Measurements from ENCODE around the gene COX6B2.

COX6B2 gene

DNA sequence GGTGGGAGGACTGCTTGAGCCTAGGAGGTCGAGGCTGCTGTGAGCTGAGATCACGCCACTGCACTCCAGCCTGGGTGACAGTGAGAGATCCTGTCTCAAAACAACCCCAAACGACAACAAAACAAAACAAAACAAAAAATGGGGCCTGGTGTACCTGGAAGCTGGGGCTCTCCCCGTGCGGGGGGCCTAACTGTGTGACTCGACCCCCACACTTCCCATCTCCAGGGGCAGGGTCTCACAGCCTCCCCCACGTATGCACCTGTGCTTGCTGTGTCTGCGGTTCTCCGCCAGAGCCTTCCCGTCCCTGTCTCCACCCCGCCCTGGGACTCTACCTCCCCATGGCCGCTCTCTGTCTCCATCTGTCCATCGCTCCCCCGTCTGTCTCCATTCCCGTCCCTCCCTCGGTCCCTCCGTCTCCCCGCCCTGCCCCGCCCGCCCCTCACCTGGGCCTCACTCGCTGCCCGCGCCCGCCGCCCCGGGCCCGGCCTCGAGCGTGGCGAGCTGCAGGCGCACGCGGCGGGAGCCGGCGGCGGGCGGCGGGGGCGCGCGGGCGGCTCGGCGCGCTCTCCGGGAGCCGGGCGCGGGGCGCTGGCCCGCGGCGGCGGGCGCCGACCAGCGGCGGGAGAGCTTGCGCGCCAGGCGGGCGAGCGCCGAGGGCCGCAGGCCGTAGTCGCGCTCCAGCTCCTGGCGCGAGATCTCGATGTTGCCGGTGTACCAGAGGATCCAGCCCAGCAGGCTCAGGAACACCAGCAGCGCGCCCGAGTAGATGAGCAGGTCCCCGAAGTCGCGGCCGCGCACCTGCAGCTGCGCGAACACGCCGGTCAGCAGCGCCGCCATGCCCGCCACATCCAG is 29.0 kb upstream of the COX6B2 start:
- DNase-seq = no peak

DNA sequence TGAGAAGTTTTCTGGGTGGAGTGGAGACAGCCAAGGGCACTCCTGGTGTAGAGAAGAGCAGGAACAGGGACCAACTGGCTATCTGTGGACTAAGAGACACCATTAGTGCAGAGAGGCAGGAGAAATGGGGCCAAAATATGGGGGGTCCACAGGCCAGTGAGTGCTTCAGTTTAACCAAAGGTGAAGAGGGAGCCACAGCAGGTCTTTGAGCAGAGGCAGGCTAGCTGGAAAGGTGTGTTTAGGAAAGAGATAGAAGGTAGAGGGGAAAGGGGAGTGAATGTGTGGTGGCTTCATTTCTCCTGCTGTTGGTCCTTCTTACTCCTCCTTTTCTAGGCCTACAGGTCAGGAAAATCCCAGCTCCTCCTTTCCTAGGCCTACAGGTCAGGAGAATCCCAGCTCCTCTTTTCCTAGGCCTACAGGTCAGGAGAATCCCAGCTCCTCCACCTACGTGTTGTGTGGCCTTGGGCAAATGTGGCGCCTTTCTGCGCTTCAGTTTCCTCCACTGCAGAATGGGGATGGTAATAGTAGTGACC is 28.1 kb upstream of the COX6B2 start:
- DNase-seq = no peak

DNA sequence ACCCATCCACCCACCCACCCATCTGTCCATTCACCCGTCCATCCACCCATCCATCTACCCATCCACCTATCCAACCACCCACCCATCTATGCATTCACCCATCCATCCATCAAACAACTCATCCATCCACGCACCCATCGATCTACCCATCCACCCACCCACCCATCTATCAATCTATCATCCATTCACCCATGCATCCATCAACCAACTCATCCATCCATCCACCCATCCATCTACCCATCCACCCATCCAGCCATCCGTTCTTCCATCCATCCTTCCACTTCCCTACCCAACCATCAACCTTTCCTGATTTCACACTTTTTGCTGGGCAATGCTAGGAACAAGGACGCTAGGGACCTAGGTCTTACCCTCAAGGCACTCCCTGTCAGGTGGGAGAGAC is 27.5 kb upstream of the COX6B2 start:
- DNase-seq = no peak

DNA sequence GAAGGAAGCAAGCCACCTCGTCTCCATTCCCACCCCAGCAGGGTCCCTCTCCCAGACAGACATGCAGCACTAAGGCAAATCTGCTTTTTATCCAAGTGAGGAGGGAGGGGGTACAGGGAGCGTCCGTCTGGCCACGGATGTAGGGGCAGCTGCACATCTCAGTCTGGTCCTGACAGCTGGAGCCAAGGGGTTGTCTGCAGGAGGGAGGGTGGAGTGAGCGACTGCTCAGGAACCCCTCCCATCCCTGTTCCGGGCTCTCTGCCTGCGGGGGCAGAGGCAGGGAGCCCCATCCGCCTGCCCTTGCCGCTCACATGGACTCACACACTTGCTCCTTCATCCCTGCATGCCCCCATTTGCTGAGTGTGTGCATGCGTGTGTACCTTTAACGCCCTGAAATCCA is 24.7 kb upstream of the COX6B2 start:
- DNase-seq = no peak

DNA sequence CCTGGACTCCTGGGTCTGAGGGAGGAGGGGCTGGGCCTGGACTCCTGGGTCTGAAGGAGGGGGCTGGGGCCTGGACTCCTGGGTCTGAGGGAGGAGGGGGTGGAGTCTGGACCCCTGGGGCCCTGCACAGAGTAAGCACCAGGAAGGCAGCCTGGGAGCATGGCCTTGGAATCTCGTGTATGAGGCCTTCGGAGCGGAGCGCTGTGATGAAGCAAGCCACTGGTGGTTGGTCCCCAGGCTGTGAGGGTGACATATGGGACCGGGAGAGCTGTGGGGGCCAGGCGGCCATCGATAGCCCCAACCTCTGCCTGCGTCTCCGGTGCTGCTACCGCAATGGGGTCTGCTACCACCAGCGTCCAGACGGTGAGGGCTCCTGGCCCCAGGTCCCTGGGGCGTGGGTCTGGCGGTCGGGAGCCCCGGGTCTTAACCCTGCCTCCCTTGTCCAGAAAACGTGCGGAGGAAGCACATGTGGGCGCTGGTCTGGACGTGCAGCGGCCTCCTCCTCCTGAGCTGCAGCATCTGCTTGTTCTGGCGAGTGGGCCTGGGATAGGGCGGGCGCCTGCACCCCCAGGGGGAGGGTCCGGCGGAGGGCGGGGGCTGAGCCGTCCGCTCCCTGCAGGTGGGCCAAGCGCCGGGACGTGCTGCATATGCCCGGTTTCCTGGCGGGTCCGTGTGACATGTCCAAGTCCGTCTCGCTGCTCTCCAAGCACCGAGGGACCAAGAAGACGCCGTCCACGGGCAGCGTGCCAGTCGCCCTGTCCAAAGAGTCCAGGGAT is 23.0 kb upstream of the COX6B2 start:
- DNase-seq = no peak

DNA sequence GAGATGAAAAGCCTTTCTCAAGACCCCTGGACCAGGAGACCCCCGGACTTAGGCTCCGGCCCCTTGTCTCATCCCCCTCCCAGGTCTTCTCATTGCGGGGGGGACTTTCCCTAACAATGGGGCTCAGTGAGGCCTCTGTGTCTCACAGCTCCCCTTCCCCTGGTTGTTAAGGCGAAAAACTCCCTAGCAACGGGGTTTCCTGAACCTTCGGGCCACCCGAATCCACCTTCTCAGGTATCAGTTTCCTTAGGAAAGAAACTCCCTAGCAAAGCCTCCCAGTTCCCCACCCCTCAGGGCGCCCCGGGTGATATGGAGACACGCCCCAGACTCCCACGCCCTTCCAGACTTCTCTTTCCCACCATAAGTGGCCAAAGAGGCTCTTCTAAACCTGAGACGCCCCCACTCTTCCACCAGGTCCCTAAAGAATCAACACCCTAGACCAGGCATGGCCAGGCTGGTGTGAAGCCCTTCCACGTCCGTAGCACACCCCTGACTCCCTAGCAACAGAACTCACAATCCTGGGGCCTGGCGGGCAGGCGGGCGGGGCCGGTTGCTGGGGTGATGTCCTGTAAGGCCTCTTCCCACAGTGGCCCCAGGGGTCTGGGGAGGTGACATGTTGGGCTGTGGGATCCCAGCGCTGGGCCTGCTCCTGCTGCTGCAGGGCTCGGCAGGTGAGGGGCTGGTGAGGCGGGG is 21.9 kb upstream of the COX6B2 start, which contains the start of gene TMEM190:
TMEM190 (plus strand) TSS at position 586 of the 693 bp plus-strand sequence; CDS start at position 614, 28 bp downstream.
- no peak for DNase-seq

DNA sequence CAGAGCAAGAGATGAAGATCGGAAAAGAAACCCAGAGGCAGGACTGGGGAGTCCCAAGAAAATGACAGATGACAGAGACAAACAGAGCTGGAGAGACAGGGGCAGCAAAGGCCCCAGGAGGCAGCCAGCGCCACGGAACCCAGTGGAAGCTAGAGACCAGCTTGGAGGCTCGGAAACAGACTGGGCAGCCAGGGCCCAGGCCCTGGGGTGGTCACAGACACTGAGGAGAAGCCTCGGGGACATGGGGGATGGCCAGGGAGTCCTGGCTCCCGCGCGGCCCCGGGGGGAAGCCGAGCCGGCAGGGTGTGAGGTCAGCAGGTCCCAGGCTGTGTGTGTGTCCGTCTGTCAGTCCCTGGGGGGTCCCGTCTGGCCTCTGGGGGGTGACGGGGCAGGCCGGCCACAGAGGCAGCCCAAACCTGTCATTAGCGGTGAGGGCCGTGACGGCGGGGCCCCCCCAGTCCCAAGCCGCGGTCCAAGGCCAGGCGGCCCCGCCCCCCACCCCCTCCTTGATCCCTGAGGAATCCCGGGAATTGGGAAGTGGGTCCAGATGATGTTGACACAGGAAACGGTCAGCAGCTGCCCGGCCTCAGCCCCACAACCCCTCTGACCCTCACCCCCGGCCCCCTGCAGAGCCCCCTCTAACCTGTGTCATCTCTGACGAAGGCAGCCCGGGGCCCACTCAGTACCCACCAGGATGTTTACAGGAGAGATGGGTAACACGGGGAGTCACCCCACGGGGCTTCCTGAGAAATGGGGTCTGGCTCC is 19.7 kb upstream of the COX6B2 start:
- DNase-seq = no peak

DNA sequence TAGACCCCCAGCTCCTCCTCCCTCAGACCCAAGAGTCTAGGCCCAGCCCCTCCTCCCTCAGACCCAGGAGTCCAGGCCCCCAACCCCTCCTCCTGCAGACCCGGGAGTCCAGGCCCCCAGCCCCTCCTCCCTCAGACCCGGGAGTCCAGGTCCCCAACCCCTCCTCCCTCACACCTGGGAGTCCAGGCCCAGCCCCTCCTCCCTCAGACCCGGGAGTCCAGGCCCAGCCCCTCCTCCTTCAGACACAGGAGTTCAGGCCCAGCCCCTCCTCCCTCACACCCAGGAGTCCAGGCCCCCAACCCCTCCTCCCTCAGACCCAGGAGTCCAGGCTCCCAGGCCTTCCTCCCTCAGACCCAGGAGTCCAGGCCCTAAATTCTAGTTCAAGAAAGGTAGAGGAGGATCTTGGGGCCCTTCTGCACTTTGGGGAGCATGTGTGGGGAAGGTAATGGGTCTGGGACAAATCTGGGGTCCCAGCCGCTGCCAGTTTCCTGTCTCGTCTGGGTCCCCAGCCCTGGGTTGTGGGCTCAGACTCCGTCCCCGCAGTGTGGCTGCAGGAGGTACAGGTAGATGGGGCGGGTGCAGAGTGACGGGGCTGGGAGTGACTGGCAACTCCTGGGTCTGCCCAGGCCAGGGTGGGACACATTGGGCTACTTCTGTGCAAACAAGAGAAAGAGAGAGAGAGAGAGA is 18.9 kb upstream of the COX6B2 start:
- DNase-seq = no peak

DNA sequence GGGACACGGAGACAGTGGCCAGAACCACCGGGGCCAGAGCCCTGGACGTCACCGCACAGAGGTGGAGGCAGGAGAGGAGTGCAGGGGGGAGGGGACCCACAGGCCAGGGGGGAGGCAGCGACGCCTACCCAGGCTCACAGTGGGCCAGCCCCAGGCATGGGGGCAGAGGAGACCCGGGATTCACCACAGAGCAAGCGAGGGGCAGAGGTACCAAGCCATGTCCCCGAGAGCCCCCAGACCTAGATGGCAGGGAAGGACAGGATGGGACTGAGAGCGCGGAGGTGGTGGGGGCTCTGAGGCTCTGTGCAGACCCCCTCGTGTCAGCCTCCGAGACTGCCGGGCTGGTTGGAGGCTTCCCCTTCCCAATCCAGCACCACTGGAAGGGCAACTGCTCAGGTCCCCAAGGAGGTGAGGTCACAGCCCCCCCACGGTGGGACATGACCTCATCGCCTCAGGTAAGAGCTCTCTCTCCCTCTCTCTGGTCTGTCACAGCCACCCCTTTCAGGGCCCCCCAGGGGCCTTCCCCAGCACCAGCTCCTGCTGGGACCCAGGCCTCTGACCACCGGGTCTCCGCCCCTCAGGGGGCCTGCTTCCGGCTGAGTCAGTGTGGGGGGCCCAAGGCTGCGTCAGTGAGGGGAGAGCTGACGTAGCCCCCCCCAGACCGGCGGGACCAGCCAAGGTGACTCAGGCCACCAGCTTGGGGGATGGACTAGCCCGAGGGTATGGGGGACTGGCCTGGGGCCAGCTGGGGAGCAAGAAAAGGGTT is 18.0 kb upstream of the COX6B2 start:
- DNase-seq = no peak

DNA sequence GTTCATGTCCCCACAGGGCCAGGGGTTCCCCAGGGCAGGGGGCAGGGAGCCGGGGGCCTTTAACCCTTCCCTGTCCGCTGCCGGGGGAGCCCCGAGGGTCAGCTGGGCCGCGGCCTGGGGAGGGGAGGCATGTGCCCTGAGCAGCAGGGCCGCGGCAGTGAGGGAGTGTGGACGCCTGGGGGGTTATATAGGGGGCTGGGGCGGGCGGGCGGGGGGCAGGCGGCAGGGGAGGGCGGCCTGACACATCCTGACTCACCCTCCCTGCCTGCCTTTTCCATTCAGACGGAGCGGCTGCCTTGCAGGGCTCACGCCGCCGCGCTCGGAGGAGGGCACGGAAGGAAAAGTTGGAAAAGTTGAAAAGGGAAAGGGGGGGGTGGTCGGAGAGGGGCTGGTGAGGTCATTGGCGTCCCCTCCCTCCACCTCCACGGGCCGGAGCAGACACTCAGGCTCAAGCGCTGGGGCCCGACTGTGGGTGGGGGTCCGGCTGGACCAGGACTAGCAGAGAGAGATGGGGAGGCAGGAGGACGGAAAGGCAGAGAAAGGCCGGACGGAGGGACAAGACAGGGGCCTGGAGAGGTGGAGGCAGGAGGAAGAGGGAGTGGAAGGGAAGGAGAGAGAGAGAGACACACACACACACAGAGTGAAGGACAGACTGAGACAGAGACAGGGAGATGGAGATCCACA is 15.9 kb upstream of the COX6B2 start, which contains the start of gene IL11:
IL11 (minus strand) TSS at position 159 of the 684 bp plus-strand sequence; CDS start at position 6, 153 bp downstream.
- DNase-seq = no peak

DNA sequence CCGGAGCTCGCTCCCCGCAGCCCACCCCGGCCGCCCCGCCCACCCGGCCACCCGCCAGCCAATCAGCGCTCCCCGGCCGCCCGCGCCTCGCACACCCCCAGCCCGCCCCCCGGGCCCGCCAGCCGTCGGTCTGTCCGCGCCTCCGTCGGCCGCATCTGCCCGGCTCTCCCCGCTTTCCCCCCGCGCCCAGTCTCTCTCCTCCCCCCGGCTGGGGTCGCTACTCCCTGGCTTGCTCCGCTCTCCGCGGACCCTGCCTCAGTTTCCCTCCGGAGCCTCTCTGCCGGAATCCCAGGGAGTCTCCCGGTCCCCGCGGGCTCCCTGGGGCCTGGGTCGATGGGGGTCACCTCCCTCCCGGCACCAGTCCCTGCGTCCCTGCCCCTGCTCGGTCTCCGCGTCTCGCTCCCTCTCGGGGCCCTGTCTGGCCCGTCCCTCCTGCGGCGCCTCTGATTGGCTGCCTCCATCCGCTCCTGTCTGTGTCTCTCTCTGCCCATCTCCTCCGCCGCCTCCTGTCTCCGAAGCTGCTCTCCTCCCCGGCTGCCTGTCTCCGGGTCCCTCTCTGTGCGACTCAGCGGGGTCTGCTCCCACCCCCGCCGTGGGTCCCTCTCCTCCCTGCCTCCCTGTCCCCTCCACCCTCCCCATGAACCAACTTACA is 15.3 kb upstream of the COX6B2 start:
- DNase-seq = no peak

DNA sequence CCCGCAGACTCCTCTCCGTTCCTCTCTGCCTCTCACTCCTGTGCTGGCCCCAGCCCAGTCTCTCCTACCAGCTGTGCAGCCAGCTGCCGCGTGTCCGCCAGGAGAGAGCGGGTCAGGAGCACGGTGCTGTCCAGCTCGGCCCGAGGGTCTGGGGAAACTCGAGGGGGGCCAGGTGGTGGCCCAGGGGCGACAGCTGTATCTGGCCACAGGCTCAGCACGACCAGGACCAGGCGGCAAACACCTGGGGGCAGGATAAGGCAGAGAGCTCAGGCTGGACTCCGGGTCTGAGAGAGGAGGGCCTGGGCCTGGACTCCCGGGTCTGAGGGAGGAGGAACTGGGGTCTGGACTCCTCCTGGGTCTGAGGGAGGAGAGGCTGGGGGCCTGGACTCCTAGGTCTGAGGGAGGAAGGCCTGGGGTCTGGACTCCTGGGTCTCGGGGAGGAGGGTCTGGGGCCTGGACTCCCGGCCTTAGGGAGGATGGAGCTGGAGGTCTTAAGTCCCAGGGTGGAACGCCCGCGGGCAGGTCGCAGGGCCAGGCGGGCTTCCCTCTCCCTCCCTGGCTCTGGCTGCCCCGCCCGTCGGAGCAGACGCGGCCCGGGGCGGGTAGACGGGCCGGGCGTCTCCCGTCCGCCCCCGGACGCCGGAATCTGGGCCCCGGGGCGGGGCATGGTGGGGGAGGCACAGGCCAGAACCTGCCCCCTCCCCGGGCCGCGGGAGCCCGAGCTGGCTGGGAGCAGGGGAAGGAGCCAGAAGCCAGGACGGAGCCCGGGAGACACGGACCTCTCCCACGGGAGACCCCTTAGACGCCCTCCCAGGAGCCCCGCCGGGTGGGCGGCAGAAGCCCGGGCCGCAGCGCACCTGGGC is 14.4 kb upstream of the COX6B2 start:
- DNase-seq = no peak

DNA sequence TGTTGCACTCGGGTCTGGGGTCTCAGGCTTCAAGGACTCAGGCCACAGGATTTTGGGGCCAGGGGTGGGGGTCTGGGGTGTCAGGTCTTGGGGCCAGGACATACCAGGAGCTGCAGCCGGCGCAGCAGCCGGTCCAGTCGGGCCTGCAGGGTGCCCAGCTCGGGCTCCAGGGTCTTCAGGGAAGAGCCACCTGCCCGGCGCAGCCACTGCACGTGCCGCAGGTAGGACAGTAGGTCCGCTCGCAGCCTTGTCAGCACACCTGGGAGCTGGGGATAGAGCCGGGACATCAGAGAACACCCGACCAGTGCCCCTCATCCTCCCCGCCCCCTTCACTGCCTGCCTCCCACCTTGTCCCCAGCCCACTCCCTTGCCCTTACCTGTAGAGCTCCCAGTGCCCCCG is 13.6 kb upstream of the COX6B2 start:
- DNase-seq = no peak

DNA sequence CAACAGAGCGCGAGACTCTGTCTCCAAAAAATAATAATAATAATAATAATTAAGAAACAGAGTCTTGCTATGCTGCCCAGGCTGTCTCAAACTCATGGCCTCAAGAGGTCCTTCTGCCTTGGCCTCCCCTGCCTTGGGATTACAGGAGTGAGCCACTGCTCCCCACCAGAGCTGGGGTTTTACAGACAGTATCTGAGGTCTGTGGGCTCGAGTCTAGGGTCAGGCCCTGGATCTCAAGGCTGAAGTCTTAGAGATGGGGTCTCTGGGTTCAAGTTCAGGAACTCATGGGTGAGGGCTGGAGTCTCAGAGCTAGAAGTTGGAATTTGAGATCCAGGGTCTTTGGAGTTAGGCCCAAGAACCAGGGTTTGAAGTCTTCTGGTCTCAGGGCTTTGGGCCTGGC is 12.3 kb upstream of the COX6B2 start:
- DNase-seq = no peak

DNA sequence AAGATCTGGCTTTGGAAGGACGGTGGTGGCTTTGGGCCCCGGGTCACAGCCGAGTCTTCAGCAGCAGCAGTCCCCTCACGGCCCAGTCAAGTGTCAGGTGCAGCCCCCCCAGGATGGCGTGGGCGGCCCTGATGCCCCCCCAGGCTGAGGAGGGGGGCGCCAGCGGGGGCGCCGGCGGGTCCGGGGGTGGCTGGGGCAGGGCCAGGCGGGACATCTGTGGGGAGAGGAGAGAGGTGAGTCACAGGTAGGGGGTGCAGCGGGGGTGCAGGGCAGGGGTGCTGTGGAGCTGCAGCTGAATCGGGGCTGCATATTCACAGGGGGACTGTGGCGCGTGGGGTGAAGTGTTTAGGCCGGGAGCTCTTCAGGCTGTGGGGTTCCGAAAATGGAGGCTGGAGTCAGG is 11.4 kb upstream of the COX6B2 start:
- DNase-seq = no peak

DNA sequence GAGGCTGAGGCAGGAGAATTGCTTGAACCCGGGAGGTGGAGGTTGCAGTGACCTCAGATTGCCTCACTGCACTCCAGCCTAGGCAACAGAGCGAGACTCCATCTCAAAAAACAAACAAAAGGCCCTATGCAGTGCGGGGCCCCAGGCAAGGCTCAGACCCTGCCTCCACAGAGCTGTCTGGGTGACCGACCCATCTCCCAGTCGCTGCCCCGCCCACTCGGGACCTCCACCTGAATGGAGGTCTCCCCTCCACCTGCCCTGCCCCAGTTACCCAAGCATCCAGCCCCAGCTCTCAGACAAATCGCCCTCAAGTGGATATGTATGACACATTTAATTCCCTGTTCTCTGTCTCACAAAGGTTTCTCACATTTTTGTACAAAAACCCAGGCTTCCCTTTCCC is 10.7 kb upstream of the COX6B2 start:
- DNase-seq = no peak

DNA sequence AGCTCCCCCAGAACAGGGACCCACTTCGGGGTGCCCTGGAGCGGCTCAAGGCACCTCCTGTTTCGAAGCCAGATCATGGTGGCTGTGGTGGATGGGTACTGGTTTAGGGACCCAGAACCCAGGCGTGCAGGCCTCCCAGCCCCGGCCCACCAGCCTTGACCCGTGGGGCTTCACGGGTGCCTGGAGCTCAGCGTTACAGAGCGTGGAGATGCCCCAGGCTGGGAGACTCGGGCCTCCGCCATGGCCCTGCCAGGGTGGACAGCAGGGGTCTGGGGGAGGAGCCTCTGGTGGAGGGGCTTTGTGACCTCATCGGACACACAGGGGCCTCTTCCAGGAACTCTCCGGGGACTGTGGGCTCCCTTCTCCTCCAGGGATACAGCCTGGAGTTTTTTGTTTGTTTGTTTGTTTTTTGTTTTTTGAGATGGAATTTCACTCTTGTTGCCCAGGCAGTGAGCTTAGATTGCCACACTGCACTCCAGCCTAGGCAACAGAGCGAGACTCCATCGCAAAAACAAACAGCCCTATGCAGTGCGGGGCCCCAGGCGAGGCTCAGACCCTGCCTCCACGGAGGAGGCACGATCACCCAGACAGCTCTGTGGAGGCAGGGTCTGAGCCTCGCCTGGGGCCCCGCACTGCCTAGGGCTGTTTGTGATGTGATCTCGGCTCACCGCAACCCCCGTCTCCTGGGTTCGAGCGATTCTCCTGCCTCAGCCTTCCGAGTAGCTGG is 8.6 kb upstream of the COX6B2 start, which contains the start of gene GARIN5B:
GARIN5B (minus strand) TSS at position 271 of the 727 bp plus-strand sequence; CDS start at position 77, 194 bp downstream.
- no peak for DNase-seq
